Measurements from ENCODE around the gene TSPYL1.

- TF ChIP-seq CTBP1 (IDR thresholded peaks at IDR 0.05; ENCODE audit: borderline replicate concordance) (no peak), PKNOX1 (IDR thresholded peaks at IDR 0.05) (no peak), HDGF (IDR thresholded peaks at IDR 0.05; ENCODE audit: borderline replicate concordance) (no peak), FOXK2 (IDR thresholded peaks at IDR 0.05) (no peak), SP1 (IDR thresholded peaks at IDR 0.05) (no peak), ELF4 (IDR thresholded peaks at IDR 0.05) (no peak), BHLHE40 (IDR thresholded peaks at IDR 0.05; ENCODE audit: borderline replicate concordance) (no peak), LEF1 (IDR thresholded peaks at IDR 0.05; ENCODE audit: borderline replicate concordance) (no peak), FOXM1 (IDR thresholded peaks at IDR 0.05; ENCODE audit: borderline replicate concordance) (no peak), ZNF384 (IDR thresholded peaks at IDR 0.05) (no peak), ARNT (IDR thresholded peaks at IDR 0.05) (no peak), TARDBP (IDR thresholded peaks at IDR 0.05) (no peak)
Measured at GRCh38 chr6:116307633-116308032, 27.9 kb upstream of the TSPYL1 start.

Data from HEK293T (cell line).